ENCODE results near the gene GKN1. TPM values are rescaled to one million over a fixed set of nuclear protein-coding genes. Genes with fewer than 3 reads are reported as not detected.
A peak's percentile ranks its signal among the peaks of the same experiment; 100 is the strongest.

The GKN1 gene
- total RNA-seq, 1 experiment from 2014 or later: not detected

DNA sequence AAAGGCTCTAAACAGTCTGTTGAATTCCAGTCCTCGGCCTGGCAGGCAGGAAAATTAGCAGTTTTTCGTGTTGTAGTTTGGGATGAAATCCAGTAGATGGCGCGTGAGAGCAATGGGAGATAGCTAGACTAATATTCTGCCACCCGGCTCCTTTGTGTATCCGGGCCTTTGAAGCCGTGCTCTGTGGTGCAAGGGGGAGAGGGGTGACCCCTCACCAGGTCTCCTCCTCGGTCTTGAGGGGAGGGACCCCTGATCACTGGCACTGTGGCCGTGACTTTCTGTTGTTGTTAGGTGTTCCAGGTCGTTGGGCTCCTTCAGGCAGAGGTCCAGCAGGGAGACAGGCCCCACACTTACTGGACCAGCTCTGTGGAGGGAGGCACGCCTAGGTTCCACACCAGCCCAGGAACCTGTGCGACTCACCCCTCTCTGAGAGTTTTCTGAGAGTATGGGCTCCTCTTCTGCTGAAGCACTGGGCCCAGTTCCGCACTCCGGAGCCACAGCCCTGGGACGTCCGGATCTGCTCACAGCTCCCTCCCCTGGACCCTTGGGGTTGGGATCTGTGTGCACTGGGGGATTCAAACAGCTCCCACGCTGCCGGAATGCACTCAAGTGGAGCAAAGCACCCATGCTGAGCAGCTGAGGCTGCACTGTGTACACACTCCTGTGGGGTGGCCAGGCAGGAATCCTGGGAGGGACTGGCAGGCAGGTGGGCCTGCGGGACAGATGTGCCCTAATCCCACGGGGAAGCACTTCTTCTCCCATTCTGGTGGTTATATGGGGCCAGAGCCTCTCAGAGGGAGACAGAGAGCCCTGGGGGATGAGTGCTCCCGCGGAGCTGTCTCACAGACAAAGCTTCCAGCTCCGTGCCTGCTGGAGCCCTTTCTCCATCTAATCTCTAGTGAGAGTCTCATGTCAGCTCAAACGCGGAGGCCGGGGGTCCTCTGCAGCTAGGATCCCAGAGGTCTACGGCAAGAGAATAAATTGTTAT, 30.6 kb upstream of the GKN1 start:
- Histone ChIP-seq H3K56ac (ENCODE audit: insufficient read length, low read depth, low read length) (no peak overlapping the region), H3K9me3 (ENCODE audit: control insufficient read depth, low read depth, low read length) (no peaks in the 10 kb centered on the region), H3T11ph (ENCODE audit: low read length) (no peak overlapping the region), H3K79me1 (ENCODE audit: insufficient read depth, low read depth, low read length, poor library complexity, severe bottlenecking) (no peaks in the 10 kb centered on the region), H3K27ac (ENCODE audit: insufficient read length, low read depth, low read length) (no peak overlapping the region), H2BK12ac (ENCODE audit: insufficient read length, low read depth, low read length) (no peak overlapping the region), H3K18ac (ENCODE audit: insufficient read length, low read depth, low read length) (peak overlapping the region; percentile 5), H4K5ac (ENCODE audit: insufficient read length, low read depth, low read length) (no peak overlapping the region), H2AFZ (ENCODE audit: low read length) (no peak overlapping the region), H3K23ac (ENCODE audit: insufficient read length, low read depth, low read length) (no peak overlapping the region), H3K79me2 (ENCODE audit: insufficient read depth, low read length) (no peaks in the 10 kb centered on the region), H2BK15ac (ENCODE audit: low read depth, low read length) (no peak overlapping the region), H3K27me3 (ENCODE audit: insufficient read depth, low read length) (no peaks in the 10 kb centered on the region), H3K9ac (ENCODE audit: extremely low read depth, insufficient read length, low read length) (peak overlapping the region; percentile 8), H4K8ac (replicated peaks; ENCODE audit: insufficient read length, low read depth, low read length) (no peak overlapping the region), H3K4ac (ENCODE audit: low read depth, low read length) (no peak overlapping the region), H2BK5ac (ENCODE audit: insufficient read length, low read length) (no peak overlapping the region), H3K23me2 (ENCODE audit: insufficient read length, low read depth, low read length, poor library complexity, severe bottlenecking) (no peaks in the 10 kb centered on the region), H3K4me1 (ENCODE audit: insufficient read depth, low read length) (no peaks in the 10 kb centered on the region), H2BK120ac (ENCODE audit: low read depth, low read length, poor library complexity, severe bottlenecking) (no peak overlapping the region), H2AK5ac (ENCODE audit: insufficient read length, low read length) (no peak overlapping the region), H4K20me1 (ENCODE audit: control insufficient read depth, insufficient read depth, insufficient read length) (no peaks in the 10 kb centered on the region), H3K4me2 (ENCODE audit: insufficient read depth, insufficient read length, low read length) (peak overlapping the region; percentile 62), H3K14ac (ENCODE audit: insufficient read depth, low read length) (peak overlapping the region; percentile 69; the same call in 1 of the 2 replicates), H4K91ac (ENCODE audit: insufficient read length, low read depth, low read length) (no peak overlapping the region), H2BK20ac (ENCODE audit: low read depth, low read length, poor library complexity, severe bottlenecking) (no peak overlapping the region)
- peak overlapping the region in 1 of 3 experiments; percentile 13; a peak in 1 of 7 replicates for H3K27ac Mint-ChIP-seq
- no peaks in the 10 kb centered on the region for H3K36me3 Mint-ChIP-seq (ENCODE audit: insufficient read depth in 1 of 3, low read depth in 3 of 3)
- peaks cover 12 to 13% of the 10 kb centered on the region in 2 experiments for H3K4me1 Mint-ChIP-seq
- peak overlapping the region; percentile 49 to 65 for H3K4me3 Mint-ChIP-seq
- H3K27me3 Mint-ChIP-seq (ENCODE audit: low read depth): peaks cover 6% of the 10 kb centered on the region
- TF ChIP-seq, protein P1, sequence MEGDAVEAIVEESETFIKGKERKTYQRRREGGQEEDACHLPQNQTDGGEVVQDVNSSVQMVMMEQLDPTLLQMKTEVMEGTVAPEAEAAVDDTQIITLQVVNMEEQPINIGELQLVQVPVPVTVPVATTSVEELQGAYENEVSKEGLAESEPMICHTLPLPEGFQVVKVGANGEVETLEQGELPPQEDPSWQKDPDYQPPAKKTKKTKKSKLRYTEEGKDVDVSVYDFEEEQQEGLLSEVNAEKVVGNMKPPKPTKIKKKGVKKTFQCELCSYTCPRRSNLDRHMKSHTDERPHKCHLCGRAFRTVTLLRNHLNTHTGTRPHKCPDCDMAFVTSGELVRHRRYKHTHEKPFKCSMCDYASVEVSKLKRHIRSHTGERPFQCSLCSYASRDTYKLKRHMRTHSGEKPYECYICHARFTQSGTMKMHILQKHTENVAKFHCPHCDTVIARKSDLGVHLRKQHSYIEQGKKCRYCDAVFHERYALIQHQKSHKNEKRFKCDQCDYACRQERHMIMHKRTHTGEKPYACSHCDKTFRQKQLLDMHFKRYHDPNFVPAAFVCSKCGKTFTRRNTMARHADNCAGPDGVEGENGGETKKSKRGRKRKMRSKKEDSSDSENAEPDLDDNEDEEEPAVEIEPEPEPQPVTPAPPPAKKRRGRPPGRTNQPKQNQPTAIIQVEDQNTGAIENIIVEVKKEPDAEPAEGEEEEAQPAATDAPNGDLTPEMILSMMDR (conservative IDR thresholded peaks at IDR 0.05): peak; percentile 87
- DNase-seq: peak; percentile 78
- H3K9me3 Mint-ChIP-seq: peaks cover 3 to 7% of the 10 kb centered on the region in 2 experiments; a peak in 2 of 5 replicates
- no CpG with 5 or more reads among the region's 27 CpGs for WGBS (ENCODE audit: extremely low coverage, insufficient read length, low lambda C conversion rate)
